GM23338 (cell line): ENCODE results near the gene C5AR1. TPM values are rescaled to one million over a fixed set of nuclear protein-coding genes. Genes with fewer than 3 reads are reported as not detected.
"Not testable (repeated sequence)": the region's sequence is repeated elsewhere in the genome, so short reads cannot be mapped to it uniquely, and the experiment has no call there.

Experiments
- ATAC-seq: fragments of 200-7000 bp; cut with Tn5 transposase; 3 replicates; pipeline ENCODE4 v1.9.1; 2020
- DNase-seq: peaks from one replicate; pipeline ENCODE4 v3.0.0-alpha.2; 2015; ENCODE audit warnings: low spot score
- H2AFZ ChIP-seq: fragments of 200-600 bp; sonication (generic); 2 replicates; pipeline ENCODE4 v1.8.0; 2016; ENCODE audit warnings: antibody characterized with exemption, mild to moderate bottlenecking, moderate library complexity
- H3F3A ChIP-seq: fragments of 200-600 bp; sonication (generic); replicated peaks from 2 replicates; pipeline ENCODE4 v1.8.0; 2017; ENCODE audit warnings: antibody characterized with exemption, mixed run types, low read depth
- H3K27ac ChIP-seq: fragments of 200-600 bp; sonication (generic); 2 replicates; pipeline ENCODE4 v1.6.1; 2016; ENCODE audit warnings: low read depth
- H3K27me3 ChIP-seq: fragments of 200-600 bp; sonication (generic); 2 replicates; pipeline ENCODE4 v1.8.0; 2016; ENCODE audit warnings: mild to moderate bottlenecking, mixed run types, moderate library complexity; ENCODE audit not compliant: insufficient read depth
- H3K36me3 ChIP-seq: fragments of 200-600 bp; sonication (generic); 2 replicates; pipeline ENCODE4 v1.8.0; 2016; ENCODE audit warnings: mild to moderate bottlenecking; ENCODE audit not compliant: insufficient read depth
- H3K4me1 ChIP-seq: fragments of 200-600 bp; sonication (generic); 2 replicates; pipeline ENCODE4 v1.8.0; 2016; ENCODE audit warnings: mild to moderate bottlenecking, moderate library complexity; ENCODE audit not compliant: insufficient read depth
- H3K4me2 ChIP-seq: fragments of 200-600 bp; sonication (generic); 2 replicates; pipeline ENCODE4 v1.7.1; 2017; ENCODE audit warnings: mixed run types
- H3K4me3 ChIP-seq: fragments of 200-600 bp; sonication (generic); 2 replicates; pipeline ENCODE4 v1.6.1; 2016; ENCODE audit warnings: mixed run types
- H3K79me2 ChIP-seq: fragments of 200-600 bp; sonication (generic); replicated peaks from 2 replicates; pipeline ENCODE4 v1.8.0; 2017; ENCODE audit warnings: mild to moderate bottlenecking; ENCODE audit not compliant: insufficient read depth
- H3K9me2 ChIP-seq: fragments of 200-600 bp; sonication (generic); 2 replicates; pipeline ENCODE4 v1.8.0; 2017; ENCODE audit not compliant: insufficient read depth
- H4K20me1 ChIP-seq: fragments of 200-600 bp; sonication (generic); replicated peaks from 2 replicates; pipeline ENCODE4 v1.8.0; 2017; ENCODE audit warnings: mild to moderate bottlenecking; ENCODE audit not compliant: insufficient read depth
- H3K27ac Mint-ChIP-seq: 2 replicates; pipeline ENCODE4 v1.8.0; 2020; ENCODE audit warnings: inconsistent platforms, mild to moderate bottlenecking, moderate library complexity, mixed read lengths
- H3K27me3 Mint-ChIP-seq: 3 replicates; pipeline ENCODE4 v1.8.0; 2022; ENCODE audit warnings: low read depth, mild to moderate bottlenecking, moderate library complexity, mixed read lengths, inconsistent platforms; ENCODE audit not compliant: insufficient read depth, poor library complexity
- H3K36me3 Mint-ChIP-seq: 3 replicates; pipeline ENCODE4 v1.8.0; 2021; ENCODE audit warnings: low read depth, mild to moderate bottlenecking, inconsistent platforms, moderate library complexity, mixed read lengths
- H3K4me1 Mint-ChIP-seq: 3 replicates; pipeline ENCODE4 v1.8.0; 2020; ENCODE audit warnings: mild to moderate bottlenecking, inconsistent platforms, mixed read lengths
- H3K4me3 Mint-ChIP-seq: 3 replicates; pipeline ENCODE4 v1.8.0; 2021; ENCODE audit warnings: moderate library complexity, mild to moderate bottlenecking, inconsistent platforms, mixed read lengths
- H3K9me3 Mint-ChIP-seq: 3 replicates; pipeline ENCODE4 v1.8.0; 2020; ENCODE audit warnings: moderate library complexity, mild to moderate bottlenecking, inconsistent platforms, mixed read lengths
- CREB1 ChIP-seq: fragments of 250-450 bp; sonication (Bioruptor Pico); IDR thresholded peaks from 2 replicates; pipeline ENCODE4 v1.5.0; 2020; ENCODE audit warnings: low read depth, mild to moderate bottlenecking, moderate library complexity
- ZNF114 ChIP-seq: fragments of 250-450 bp; sonication (Bioruptor Pico); IDR thresholded peaks from 2 replicates; pipeline ENCODE4 v1.5.0; 2020; ENCODE audit warnings: mild to moderate bottlenecking, moderate library complexity
- ZNF331 ChIP-seq: fragments of 250-450 bp; sonication (Bioruptor Pico); IDR thresholded peaks from 2 replicates; pipeline ENCODE4 v1.5.0; 2020; ENCODE audit warnings: low read depth, mild to moderate bottlenecking, moderate library complexity
- polyA plus RNA-seq: library from polyadenylated mRNA; unstranded; fragments of >200 nt; fragmentation: Nextera tagmentation; extraction: Ambion mirVana; gene quantifications from 2 replicates; pipeline ENCODE4 v1.2.1, GENCODE V29; 2016
- total RNA-seq: library from RNA; depleted of rRNA; stranded (reverse); fragments of >200 nt; shearing (Covaris generic); gene quantifications from 2 replicates; pipeline ENCODE4 v1.2.3, GENCODE V29; 2014
- TF ChIP-seq, protein P1 (sequence below), 2 experiments: fragments of 200-600 bp in 1 of 2; sonication (generic) in 1 of 2; conservative IDR thresholded peaks; 2 replicates each; pipeline versions ENCODE4 v1.5.1 to v1.6.1; 2016 to 2017; ENCODE audit warnings: antibody characterized with exemption in 2 of 2, low read depth in 2 of 2, mild to moderate bottlenecking in 2 of 2, moderate library complexity in 1 of 2
- TF ChIP-seq, protein P2 (sequence below): IDR thresholded peaks from one replicate; pipeline ENCODE4 v1.6.1; 2018; ENCODE audit warnings: antibody characterized with exemption; ENCODE audit not compliant: unreplicated experiment

The C5AR1 gene
- total and polyA plus RNA-seq, 2 experiments from 2014 or later = 0.08 TPM; not detected in 1

DNA sequence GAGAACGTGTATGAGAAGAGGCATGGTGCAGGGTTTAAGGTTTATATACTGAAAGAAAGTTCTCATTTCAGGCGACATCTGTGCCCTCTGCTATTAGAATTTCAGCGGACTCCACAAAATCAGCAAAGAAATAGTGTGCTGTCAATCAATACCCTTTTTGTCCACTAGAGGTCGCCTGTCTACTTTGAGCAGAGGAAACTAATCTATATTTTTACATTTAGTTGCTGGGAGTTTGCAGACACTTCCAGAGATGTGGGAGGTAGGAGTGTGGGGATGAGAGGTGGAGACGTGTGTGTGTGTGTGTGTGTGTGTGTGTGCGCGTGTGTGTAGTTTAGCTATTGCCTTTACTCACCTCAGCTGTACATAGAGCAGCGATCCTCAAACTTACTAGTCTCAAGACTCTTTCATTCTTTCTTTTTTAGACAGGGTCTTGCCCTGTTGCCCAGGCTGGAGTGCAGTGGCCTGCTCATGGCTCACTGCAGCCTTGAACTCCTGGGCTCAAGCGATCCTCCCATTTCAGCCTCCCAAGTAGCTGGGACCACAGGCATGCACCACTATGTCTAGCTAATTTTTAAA lies 25.2 kb upstream of the C5AR1 start:
- Histone ChIP-seq H3K4me3 (no peak overlapping the region), H3K4me1 (no peaks in the 10 kb centered on the region), H3K9me2 (no peaks in the 10 kb centered on the region), H3K27me3 (no peaks in the 10 kb centered on the region), H3K79me2 (no peaks in the 10 kb centered on the region), H3K36me3 (no peaks in the 10 kb centered on the region), H3K27ac (no peak overlapping the region), H3K4me2 (no peak overlapping the region), H4K20me1 (no peaks in the 10 kb centered on the region), H2AFZ (no peak overlapping the region), H3F3A (peaks cover 11% of the 10 kb centered on the region; the same call in 1 of the 2 replicates)
- DNase-seq (peak; percentile 83), ATAC-seq (peak; percentile 43)
- Mint-ChIP-seq H3K4me1 (peaks cover 1% of the 10 kb centered on the region; the same call in 2 of the 3 replicates), H3K36me3 (peaks cover 3% of the 10 kb centered on the region; the same call in 1 of the 3 replicates), H3K4me3 (no peak overlapping the region), H3K27ac (no peak overlapping the region), H3K27me3 (peaks cover under 1% of the 10 kb centered on the region), H3K9me3 (peaks cover 5% of the 10 kb centered on the region; the same call in 1 of the 3 replicates)
- TF ChIP-seq, protein P1, sequence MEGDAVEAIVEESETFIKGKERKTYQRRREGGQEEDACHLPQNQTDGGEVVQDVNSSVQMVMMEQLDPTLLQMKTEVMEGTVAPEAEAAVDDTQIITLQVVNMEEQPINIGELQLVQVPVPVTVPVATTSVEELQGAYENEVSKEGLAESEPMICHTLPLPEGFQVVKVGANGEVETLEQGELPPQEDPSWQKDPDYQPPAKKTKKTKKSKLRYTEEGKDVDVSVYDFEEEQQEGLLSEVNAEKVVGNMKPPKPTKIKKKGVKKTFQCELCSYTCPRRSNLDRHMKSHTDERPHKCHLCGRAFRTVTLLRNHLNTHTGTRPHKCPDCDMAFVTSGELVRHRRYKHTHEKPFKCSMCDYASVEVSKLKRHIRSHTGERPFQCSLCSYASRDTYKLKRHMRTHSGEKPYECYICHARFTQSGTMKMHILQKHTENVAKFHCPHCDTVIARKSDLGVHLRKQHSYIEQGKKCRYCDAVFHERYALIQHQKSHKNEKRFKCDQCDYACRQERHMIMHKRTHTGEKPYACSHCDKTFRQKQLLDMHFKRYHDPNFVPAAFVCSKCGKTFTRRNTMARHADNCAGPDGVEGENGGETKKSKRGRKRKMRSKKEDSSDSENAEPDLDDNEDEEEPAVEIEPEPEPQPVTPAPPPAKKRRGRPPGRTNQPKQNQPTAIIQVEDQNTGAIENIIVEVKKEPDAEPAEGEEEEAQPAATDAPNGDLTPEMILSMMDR (conservative IDR thresholded peaks at IDR 0.05; ENCODE audit: low read depth in 2 of 2) = peak; percentile 82 to 97
- no peak for TF ChIP-seq ZNF331

DNA sequence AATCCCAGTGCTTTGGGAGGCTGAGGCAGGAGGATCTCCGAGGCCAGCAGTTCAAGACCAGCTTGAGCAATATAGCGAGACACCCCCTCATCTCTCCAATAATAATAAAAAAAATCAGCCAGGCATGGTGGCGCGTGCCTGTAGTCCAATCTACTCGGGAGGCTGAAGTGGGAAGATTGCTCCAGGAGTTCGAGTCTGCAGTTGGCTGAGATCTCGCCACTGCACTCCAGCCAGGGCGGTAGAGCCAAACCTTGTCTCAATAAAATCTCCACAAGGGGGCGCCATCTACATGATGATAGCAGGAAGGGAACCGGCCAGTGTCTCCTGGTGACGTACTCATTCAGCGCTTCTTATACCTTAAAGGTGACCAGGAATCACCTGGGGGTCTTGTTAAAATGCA lies 13.6 kb upstream of the C5AR1 start:
- H3K27ac ChIP-seq = no peak overlapping the region
- no peaks in the 10 kb centered on the region for H3K79me2 ChIP-seq
- no peaks in the 10 kb centered on the region for H3K36me3 ChIP-seq
- no peaks in the 10 kb centered on the region for H3K27me3 ChIP-seq
- DNase-seq = peak; percentile 99
- H4K20me1 ChIP-seq = no peaks in the 10 kb centered on the region
- H2AFZ ChIP-seq = no peak overlapping the region
- Mint-ChIP-seq H3K27ac (no peak overlapping the region), H3K9me3 (no peaks in the 10 kb centered on the region), H3K27me3 (peaks cover 7% of the 10 kb centered on the region), H3K4me3 (no peak overlapping the region), H3K36me3 (no peaks in the 10 kb centered on the region), H3K4me1 (peaks cover 9% of the 10 kb centered on the region; the same call in 2 of the 3 replicates)
- H3F3A ChIP-seq = no peaks in the 10 kb centered on the region
- H3K4me2 ChIP-seq = no peak overlapping the region
- ATAC-seq = peak; percentile 99
- no peak overlapping the region for H3K4me3 ChIP-seq
- no peaks in the 10 kb centered on the region for H3K9me2 ChIP-seq
- TF ChIP-seq ZNF114 (CRISPR knock-in tag) = no peak
- TF ChIP-seq, protein P2, sequence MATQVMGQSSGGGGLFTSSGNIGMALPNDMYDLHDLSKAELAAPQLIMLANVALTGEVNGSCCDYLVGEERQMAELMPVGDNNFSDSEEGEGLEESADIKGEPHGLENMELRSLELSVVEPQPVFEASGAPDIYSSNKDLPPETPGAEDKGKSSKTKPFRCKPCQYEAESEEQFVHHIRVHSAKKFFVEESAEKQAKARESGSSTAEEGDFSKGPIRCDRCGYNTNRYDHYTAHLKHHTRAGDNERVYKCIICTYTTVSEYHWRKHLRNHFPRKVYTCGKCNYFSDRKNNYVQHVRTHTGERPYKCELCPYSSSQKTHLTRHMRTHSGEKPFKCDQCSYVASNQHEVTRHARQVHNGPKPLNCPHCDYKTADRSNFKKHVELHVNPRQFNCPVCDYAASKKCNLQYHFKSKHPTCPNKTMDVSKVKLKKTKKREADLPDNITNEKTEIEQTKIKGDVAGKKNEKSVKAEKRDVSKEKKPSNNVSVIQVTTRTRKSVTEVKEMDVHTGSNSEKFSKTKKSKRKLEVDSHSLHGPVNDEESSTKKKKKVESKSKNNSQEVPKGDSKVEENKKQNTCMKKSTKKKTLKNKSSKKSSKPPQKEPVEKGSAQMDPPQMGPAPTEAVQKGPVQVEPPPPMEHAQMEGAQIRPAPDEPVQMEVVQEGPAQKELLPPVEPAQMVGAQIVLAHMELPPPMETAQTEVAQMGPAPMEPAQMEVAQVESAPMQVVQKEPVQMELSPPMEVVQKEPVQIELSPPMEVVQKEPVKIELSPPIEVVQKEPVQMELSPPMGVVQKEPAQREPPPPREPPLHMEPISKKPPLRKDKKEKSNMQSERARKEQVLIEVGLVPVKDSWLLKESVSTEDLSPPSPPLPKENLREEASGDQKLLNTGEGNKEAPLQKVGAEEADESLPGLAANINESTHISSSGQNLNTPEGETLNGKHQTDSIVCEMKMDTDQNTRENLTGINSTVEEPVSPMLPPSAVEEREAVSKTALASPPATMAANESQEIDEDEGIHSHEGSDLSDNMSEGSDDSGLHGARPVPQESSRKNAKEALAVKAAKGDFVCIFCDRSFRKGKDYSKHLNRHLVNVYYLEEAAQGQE = no peak
- TF ChIP-seq, protein P1 (conservative IDR thresholded peaks at IDR 0.05; ENCODE audit: low read depth in 2 of 2) = peak; percentile 84 to 94
- peak; percentile 90 for TF ChIP-seq CREB1 (CRISPR knock-in tag)
- H3K4me1 ChIP-seq = no peaks in the 10 kb centered on the region

DNA sequence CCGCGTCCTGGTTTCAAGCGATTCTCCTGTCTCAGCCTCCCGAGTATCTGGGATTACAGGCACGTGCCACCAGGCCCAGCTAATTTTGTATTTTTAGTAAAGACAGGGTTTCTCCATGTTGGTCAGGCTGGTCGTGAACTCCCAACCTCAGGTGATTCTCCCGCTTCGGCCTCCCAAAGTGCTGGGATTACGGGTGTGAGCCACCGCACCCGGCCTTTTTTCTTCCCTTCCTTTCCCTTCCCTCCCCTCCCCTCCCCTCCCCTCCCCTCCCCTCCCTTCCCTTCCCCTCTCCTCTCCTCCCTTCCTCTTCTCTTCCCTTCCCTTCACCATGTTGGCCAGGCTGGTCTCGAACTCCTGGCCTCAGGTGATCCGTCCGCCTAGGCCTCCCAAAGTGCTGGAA lies 8.8 kb upstream of the C5AR1 start:
- not testable (repeated sequence) for H3K36me3 ChIP-seq, ATAC-seq, H3K79me2 ChIP-seq, H4K20me1 ChIP-seq, H3K27ac Mint-ChIP-seq, H2AFZ ChIP-seq, H3K4me1 ChIP-seq, H3K4me3 Mint-ChIP-seq, H3K27me3 ChIP-seq, H3K9me2 ChIP-seq, H3K36me3 Mint-ChIP-seq, DNase-seq, H3K9me3 Mint-ChIP-seq, H3F3A ChIP-seq, H3K4me3 ChIP-seq, H3K4me2 ChIP-seq
- peaks cover 12% of the 10 kb centered on the region for H3K4me1 Mint-ChIP-seq
- H3K27ac ChIP-seq = 0 out of 2 replicates have a peak overlapping the region, but pooled peaks have one; percentile 32
- H3K27me3 Mint-ChIP-seq = peaks cover 11% of the 10 kb centered on the region
